Measurements from ENCODE around the gene STON2. TPM values are rescaled to one million over a fixed set of nuclear protein-coding genes. Genes with fewer than 3 reads are reported as not detected.
A peak's percentile ranks its signal among the peaks of the same experiment; 100 is the strongest.

STON2 gene
- total and polyA plus RNA-seq, 2 of the 13 experiments (the other 11 are each of a cell fraction or from before 2014, with no cell fraction given) = 2.1 to 11.0 TPM

DNA sequence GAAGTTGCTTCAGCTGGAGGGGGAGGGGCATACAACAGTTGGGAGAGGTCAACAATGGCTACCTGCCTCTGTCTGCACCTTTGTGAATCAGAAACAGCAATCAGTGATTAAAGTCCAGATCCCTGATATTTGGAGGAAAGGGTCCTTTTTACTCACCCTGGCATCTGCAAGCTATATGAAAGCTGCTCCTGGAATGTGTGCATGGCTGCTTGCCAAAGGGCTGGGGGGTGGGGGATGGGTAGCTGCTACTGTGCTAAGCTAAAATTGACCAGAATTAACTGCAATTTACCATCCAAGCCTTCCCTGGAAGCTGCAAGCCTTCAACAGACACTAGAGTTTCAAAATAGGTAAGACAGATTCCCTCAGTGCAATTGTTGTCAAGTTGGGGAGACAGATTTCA lies 165.8 kb downstream of the STON2 start:
- Histone ChIP-seq H2AFZ (ENCODE audit: low read length) (no peak overlapping the region), H3K4me3 (replicated peaks in 1 of 3; ENCODE audit: insufficient read depth in 1 of 3, low read depth in 2 of 3, low read length in 3 of 3) (no peak overlapping the region), H3K27ac (ENCODE audit: extremely low read length, insufficient read depth, low read length) (no peak overlapping the region), H4K20me1 (ENCODE audit: insufficient read depth, low read length) (no peaks in the 10 kb centered on the region), H3K4me2 (ENCODE audit: low read depth, low read length) (no peak overlapping the region), H3K79me2 (ENCODE audit: insufficient read depth, low read length) (no peaks in the 10 kb centered on the region), H3K36me3 (replicated peaks in 1 of 2; ENCODE audit: control insufficient read depth in 1 of 2, insufficient read depth in 2 of 2, low read length in 2 of 2) (no peaks in the 10 kb centered on the region), H3K27me3 (ENCODE audit: control insufficient read depth in 1 of 2, insufficient read depth in 2 of 2, low read length in 2 of 2) (no peaks in the 10 kb centered on the region), H3K9ac (ENCODE audit: insufficient read depth, low read depth, low read length) (no peak overlapping the region), H3K9me3 (ENCODE audit: low read length) (no peaks in the 10 kb centered on the region), H3K4me1 (ENCODE audit: insufficient read depth, low read length) (peaks cover 26% of the 10 kb centered on the region)
- DNase-seq (ENCODE audit: low spot score) (peak; percentile 12), ATAC-seq (no peak), FAIRE-seq (no peak)
- CTCF ChIA-PET (ENCODE audit: low intra/inter-chr PET ratio, low total read pairs) = no interaction called here
- no TSS peak for BruUV-seq (replicated peaks)
- TF ChIP-seq STAT6 (CRISPR knock-in tag; IDR thresholded peaks at IDR 0.05; ENCODE audit: borderline replicate concordance) (no peak), NFIC (IDR thresholded peaks at IDR 0.05; ENCODE audit: low read length) (0 out of 2 replicates have a peak, but pooled peaks have one; percentile 22)
- TF ChIP-seq, protein P1, sequence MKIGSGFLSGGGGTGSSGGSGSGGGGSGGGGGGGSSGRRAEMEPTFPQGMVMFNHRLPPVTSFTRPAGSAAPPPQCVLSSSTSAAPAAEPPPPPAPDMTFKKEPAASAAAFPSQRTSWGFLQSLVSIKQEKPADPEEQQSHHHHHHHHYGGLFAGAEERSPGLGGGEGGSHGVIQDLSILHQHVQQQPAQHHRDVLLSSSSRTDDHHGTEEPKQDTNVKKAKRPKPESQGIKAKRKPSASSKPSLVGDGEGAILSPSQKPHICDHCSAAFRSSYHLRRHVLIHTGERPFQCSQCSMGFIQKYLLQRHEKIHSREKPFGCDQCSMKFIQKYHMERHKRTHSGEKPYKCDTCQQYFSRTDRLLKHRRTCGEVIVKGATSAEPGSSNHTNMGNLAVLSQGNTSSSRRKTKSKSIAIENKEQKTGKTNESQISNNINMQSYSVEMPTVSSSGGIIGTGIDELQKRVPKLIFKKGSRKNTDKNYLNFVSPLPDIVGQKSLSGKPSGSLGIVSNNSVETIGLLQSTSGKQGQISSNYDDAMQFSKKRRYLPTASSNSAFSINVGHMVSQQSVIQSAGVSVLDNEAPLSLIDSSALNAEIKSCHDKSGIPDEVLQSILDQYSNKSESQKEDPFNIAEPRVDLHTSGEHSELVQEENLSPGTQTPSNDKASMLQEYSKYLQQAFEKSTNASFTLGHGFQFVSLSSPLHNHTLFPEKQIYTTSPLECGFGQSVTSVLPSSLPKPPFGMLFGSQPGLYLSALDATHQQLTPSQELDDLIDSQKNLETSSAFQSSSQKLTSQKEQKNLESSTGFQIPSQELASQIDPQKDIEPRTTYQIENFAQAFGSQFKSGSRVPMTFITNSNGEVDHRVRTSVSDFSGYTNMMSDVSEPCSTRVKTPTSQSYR (CRISPR knock-in tag; IDR thresholded peaks at IDR 0.05; ENCODE audit: borderline replicate concordance) = peak; percentile 37; the same call in 1 of the 2 replicates
- POLR2A ChIA-PET = interaction anchor here (2.0 kb wide), 1 partner anchor 13 kb away, joined by 8 read pairs; the partner anchor contains the start of gene GTF2A1
- intact Hi-C loops (cut with micrococcal nuclease; ENCODE audit: unreplicated experiment) (no loop called here), in situ Hi-C loops (cut with HindIII; ENCODE audit: extremely low pct_ligation_motif_present, low pct_unique_long_range_greater_than_20kb) (no loop called here)
